ENCODE data around the gene AP2B1.
"Not testable (repeated sequence)": the region's sequence is repeated elsewhere in the genome, so short reads cannot be mapped to it uniquely, and the experiment has no call there.

The AP2B1 gene

GRCh38 chr17:35578197-35578928, 8.8 kb upstream of the AP2B1 start, which contains the start of gene PEX12:
PEX12 (minus strand) TSS chr17:35578571; CDS start chr17:35578021, 550 bp downstream.
- DNase-seq = peak; percentile 90

- DNase-seq = peak; percentile 30
Observed at GRCh38 chr17:35578929-35579432, 8.1 kb upstream of the AP2B1 start.

GRCh38 chr17:35584061-35584460, 3.1 kb upstream of the AP2B1 start:
- DNase-seq = no peak

GRCh38 chr17:35586569-35587073, 501 bp upstream of the AP2B1 start:
- DNase-seq = no peak

GRCh38 chr17:35588196-35588920, 1.2 kb downstream of the AP2B1 start:
- DNase-seq = peak; percentile 11

- no peak for DNase-seq
Observed at GRCh38 chr17:35596072-35596471, 8.9 kb downstream of the AP2B1 start.

GRCh38 chr17:35596530-35597233, 9.6 kb downstream of the AP2B1 start:
- DNase-seq = no peak

- no peak for DNase-seq
Observed at GRCh38 chr17:35597604-35598003, 10.5 kb downstream of the AP2B1 start.

- no peak for DNase-seq
Observed at GRCh38 chr17:35603674-35604073, 16.6 kb downstream of the AP2B1 start.

GRCh38 chr17:35605678-35606077, 18.6 kb downstream of the AP2B1 start:
- no peak for DNase-seq

- no peak for DNase-seq
Observed at GRCh38 chr17:35607239-35607847, 20.2 kb downstream of the AP2B1 start.

GRCh38 chr17:35609831-35610230, 22.7 kb downstream of the AP2B1 start:
- no peak for DNase-seq

GRCh38 chr17:35610746-35611145, 23.6 kb downstream of the AP2B1 start:
- not testable (repeated sequence) for DNase-seq

GRCh38 chr17:35612924-35613521, 25.9 kb downstream of the AP2B1 start:
- DNase-seq = peak; percentile 70

- no peak for DNase-seq
Observed at GRCh38 chr17:35614810-35615209, 27.7 kb downstream of the AP2B1 start.

GRCh38 chr17:35616536-35616935, 29.4 kb downstream of the AP2B1 start:
- no peak for DNase-seq

GRCh38 chr17:35617505-35617904, 30.4 kb downstream of the AP2B1 start:
- no peak for DNase-seq

GRCh38 chr17:35618628-35619027, 31.5 kb downstream of the AP2B1 start:
- DNase-seq = no peak

- no peak for DNase-seq
Observed at GRCh38 chr17:35621768-35622167, 34.6 kb downstream of the AP2B1 start.

- peak; percentile 70 for DNase-seq
Observed at GRCh38 chr17:35627417-35627816, 40.3 kb downstream of the AP2B1 start.

GRCh38 chr17:35630530-35631148, 43.5 kb downstream of the AP2B1 start:
- DNase-seq = no peak

- no peak for DNase-seq
Observed at GRCh38 chr17:35641032-35641431, 53.9 kb downstream of the AP2B1 start.

All from DMS53 (cell line).